HG03354 (cell line): ENCODE data around the gene CYP39A1.
"Not testable (repeated sequence)": the region's sequence is repeated elsewhere in the genome, so short reads cannot be mapped to it uniquely, and the experiment has no call there.

Source experiments
- ATAC-seq: cut with Tn5 transposase; IDR thresholded peaks from one replicate; pipeline ENCODE4 v1.9.1; 2021; ENCODE audit warnings: mild to moderate bottlenecking; ENCODE audit not compliant: unreplicated experiment, poor library complexity, severe bottlenecking

The CYP39A1 gene

DNA sequence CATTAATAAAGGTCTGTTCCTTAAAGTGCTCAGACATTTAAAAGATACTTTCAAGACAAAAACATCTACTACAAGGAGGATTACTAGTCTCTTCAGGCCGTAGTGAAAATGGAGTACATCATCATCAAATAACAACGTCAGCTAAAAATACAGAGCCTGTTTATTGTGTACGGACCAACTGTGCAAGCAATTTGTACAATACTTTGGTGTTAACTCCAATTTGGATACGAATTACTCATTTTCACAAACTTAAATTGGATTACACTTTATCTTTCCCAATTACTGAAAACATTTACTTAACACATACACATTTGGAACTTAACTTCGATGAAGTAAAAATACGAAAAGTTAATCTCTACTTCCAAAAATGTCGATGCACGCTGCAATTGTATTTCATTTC is 802 bp downstream of the CYP39A1 start:
- no peak for ATAC-seq

DNA sequence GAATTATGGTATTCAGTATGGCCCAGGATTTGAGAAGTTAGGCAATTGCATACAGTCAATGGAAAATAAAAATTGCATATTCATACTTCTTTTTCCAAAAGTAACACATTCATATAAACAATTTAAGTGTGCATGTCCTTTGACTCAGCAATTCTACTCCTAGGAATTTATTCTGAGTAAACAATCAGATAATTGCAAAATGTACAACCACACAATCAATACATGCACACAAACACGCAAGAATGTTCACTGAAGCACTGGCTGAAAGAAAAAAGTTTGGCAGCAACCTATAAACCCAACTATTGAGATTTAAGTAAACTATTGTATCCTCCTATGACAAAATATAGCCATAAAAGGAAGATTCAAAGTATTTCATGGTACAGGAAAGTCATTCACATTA is 1.6 kb downstream of the CYP39A1 start:
- no peak for ATAC-seq

DNA sequence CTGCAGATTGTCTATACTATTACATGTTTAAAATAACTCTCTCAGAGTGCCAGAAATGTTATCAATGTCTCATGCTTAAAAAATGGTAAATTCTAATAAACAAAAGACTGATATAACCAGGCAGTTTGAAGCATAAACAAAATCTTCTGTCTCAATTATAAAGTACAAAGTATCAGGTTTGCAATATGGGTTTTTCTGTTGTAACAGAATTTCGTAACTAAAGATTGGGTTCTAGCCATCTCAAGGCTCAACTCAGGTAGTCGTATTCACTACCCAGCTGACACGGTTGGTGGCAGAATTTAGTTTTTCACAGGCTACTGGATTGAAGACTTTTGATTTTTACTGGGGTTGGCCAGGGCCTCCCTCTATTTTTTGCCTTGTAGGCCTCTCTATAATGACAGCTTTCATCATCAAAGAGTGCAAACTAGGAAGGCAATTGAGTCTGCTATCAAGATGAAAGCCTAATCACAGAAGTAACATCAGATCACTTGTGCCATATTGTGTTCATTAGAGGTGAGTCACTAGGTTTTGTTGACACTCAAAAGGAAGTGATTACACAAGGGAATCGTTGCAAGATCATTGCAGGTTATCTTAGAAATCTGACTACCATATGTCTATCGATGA is 3.6 kb downstream of the CYP39A1 start:
- no peak for ATAC-seq

DNA sequence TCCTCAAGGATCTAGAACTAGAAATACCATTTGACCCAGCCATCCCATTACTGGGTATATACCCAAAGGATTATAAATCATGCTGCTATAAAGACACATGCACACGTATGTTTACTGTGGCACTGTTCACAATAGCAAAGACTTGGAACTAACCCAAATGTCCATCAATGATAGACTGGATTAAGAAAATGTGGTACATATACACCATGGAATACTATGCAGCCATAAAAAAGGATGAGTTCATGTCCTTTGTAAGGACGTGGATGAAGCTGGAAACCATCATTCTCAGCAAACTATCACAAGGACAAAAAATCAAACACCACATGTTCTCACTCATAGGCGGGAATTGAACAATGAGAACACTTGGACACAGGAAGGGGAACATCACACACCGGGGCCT is 4.5 kb downstream of the CYP39A1 start:
- not testable (repeated sequence) for ATAC-seq

DNA sequence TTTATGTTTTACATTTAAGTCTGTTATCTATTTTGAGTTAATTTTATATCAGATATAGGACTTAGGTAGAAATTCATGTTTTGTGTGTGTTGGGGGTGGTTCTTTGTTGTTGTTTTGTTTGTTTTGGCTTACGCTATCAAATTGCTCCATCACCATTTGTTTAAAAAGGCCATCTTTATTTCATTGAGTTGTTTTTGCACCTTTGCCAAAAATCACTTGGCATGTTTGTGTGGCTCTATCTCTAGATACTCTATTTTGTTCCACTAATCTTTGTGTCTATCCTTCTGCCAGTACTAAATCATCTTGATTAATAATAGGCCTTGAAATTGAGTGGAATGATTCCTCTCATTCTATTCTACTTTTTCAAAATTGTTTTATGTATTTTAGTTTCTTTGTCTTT is 7.4 kb downstream of the CYP39A1 start:
- no peak for ATAC-seq

DNA sequence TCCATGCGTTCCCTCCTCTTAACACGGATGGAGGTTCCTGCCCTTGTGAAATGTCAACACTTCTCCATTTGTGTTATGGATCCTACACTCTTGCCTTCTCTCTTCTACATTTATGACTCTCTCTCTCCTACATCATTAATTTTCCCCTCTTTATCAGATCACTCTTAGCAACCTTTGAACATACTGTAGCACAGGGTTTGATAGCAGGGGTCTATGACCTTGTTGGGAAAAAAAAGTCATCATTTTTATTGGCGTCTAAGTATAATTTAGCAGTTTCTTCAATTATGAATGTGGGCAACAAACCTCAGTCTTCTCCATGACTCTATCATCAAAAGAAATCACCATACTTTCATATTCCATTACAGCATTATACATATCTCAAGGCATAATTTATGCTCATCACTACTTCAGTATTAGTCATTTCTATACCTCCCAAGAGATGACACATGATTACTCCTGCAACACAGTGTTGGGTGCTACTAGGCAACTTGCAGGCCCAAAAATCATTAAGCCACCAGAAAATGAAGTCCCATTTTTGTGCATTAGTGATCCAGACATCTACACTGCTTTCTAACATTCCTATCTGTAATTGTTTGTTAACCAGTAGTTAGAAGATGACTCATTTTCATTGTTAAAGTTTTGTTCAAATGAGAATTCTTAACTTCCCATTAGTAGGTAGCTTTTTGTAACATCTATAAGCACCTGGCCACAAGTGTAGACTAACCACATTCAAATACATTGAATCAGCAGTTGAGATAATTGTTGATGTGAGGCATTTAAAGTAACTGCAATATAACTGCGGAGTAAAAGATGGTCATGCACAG is 9.5 kb downstream of the CYP39A1 start:
- no peak for ATAC-seq

DNA sequence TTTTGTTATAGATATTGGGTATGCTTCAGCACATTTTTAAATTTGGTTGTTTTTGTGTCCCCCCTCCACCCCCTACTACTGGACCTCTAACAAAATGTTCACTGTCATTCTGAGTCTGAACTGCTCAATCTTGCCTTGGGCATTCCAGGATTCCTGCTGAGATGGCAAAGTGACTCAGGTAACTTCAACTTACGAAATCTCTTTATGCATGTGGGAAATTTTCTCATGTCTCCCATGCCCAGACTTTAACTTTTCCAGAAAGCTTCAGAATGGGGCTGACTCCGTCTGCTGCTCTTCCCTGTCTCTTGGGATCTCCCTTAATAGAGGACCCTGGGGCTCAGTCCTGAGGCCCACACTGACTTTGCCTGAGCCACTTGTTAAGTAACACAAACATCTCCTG is 14.0 kb downstream of the CYP39A1 start:
- no peak for ATAC-seq

DNA sequence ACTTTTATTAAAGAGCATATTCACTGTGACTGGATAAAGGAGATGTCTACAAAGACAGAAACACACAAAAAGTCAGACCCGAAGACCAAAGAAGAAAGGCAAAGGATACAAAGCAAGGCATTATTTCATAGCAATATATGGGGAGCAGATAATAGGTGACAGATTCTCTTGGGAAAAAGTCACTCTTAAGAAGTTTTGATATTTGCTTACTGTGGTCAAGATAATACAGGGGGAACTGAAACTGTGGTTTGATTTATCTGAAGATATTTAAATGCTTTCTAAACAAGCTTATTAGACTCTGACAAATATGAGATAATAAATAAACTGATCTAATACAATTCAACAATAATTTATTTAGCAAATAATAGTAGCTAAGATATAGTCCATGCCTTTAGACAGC is 14.7 kb downstream of the CYP39A1 start:
- ATAC-seq: no peak

DNA sequence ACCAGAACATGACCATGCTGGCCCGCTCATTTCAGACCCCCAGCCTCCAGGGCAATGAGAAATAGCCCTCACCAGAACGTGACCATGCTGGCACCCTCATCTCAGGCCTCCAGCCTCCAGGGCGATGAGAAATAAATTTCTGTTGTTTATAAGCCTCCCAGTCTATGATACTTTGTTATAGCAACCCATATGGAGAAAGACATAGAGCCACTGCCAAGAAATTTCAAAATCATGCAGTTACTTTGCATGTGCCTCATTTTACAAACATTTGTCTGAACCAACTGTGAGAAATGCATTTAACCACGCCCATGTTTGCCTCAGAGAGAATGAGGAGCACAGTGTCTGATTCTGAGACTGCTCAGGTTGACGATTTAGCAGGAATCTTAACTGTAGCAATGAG is 15.5 kb downstream of the CYP39A1 start:
- no peak for ATAC-seq

DNA sequence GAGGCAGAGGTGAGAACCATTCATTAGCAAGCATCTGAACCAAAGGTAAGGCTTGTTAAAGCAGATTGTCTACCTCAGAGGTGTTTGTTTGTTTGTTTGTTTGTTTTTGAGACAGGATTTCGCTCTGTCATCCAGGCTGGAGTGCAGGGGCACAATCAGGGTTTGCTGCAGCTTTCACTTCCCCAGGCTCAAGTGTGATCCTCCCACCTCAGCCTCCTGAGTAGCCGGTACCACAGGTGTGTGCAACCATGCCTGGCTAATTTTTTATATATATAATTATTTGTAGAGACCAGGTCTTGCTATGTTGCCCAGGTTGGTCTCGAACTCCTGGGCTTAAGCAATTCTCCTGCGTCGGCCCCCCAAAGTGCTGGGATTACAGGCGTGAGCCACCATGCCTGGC is 17.2 kb downstream of the CYP39A1 start:
- no peak for ATAC-seq

DNA sequence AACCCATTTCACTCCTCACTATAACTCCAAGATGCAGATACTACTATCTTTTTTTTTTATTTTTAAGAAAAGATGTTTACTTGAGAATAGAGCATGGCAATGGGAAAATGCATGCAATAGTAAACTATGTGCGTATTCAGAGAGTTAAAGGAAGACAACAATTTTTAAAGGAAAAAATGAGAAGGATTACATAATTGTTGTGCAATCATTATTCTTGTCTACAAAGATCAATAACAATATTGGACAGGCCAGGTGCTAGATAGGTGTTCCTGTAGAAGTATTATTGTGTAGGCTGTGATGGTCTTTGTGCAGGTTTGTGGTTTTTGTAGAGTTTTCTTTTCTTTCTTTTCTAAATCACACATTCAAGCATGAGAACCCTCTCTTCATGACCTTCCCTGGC is 20.6 kb downstream of the CYP39A1 start:
- ATAC-seq: no peak

DNA sequence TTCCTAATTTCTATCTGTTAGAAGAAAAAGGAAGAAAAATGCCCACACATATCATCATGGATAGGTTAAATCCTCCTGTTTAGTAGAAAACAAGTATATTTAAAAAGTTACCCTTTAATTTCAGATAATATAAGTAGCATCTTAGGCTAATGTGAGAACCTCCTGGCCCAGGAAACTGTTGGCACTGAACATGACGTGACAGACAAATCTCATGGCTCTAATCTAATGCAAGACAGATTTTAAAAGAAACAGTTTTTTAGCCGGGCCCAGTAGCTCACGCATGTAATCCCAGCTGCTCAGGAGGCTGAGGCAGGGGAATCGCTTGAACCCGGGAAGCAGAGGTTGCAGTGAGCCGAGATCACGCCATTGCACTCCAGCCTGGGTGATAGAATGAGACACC is 22.9 kb downstream of the CYP39A1 start:
- no peak for ATAC-seq

DNA sequence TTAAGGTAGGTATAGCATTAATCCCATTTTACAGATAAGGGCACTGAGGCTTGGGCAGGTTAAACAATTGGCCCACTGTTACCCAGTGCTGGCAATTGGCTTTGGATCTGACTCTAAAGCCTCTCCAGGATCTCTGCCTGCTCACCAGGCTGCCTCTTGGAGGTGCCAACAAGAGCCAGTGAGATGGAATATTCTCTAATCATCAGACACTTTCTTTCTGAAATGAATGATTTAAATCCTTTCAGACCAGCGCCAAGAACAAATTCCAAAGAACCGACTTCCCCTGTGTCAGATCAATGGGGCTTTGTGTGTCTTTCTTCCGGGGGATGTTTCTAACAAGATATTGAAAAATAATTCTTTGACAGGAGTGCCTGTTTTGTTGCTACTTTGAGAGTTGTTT is 23.6 kb downstream of the CYP39A1 start:
- no peak for ATAC-seq

DNA sequence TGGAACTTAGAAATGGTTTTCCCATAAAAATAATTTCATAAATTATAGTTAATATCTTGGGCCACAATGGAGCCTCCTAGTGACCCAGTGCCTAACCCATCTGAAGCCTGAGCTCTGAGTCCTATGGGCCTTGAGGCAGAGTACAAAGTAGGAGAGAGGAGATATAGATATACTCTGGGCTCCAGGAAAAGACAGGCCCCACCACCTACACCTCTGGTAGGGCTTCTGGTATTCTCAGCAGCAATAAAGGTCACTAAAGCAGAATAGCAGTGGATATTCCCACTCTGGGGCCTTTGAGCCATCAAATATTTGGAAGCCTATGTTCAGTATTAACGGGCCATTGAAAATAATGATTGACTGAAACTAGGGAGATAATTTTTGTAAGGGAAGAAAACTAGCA is 24.1 kb downstream of the CYP39A1 start:
- ATAC-seq: no peak

DNA sequence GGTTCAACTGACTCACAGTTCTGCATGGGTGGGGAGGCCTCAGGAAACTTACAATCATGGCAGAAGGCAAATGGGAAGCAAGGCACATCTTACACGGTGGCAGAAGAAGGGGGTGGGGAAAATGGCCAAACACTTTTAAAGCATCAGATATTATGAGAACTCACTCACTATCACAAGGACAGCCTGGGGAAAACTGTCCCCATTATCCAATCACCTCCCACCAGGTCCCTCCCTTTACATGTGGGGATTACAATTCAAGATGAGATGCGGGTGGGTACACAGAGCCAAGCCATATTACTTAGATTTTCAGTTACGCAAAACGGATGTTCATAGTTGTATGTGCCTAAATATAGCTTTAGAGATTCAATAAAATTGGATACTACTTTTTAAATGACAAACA is 25.6 kb downstream of the CYP39A1 start:
- ATAC-seq: no peak

DNA sequence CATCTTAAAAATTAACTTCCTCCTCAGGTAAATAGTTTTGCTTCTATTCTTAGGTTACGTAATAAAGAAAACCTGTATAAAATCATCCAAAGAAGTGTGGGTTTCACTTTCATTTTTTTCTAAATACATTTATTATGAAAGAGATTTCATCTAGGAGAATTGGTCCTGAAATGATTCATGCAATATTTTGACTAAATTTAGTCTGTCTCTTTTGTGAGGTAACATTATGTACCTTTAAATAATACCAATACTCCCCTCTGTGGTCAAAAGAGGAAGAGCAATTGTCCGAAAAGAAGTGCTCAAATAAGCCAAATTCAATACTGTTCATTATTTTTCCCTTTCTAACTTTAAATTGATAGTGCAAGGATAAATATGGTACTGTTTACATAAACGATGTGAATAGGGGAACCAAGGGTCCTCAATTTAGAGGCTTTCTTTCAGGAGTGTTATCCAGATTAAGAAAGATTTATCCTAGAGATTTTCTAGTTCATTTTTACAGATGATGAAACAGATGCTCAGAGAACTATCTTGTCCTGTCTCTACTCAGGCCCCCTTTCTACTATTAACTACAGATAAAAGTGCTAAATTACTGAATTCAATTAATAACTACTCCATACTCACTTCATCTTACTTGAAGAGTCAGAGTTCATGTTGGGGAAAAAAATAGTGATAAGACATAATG is 26.2 kb downstream of the CYP39A1 start:
- peak; percentile 91 for ATAC-seq

DNA sequence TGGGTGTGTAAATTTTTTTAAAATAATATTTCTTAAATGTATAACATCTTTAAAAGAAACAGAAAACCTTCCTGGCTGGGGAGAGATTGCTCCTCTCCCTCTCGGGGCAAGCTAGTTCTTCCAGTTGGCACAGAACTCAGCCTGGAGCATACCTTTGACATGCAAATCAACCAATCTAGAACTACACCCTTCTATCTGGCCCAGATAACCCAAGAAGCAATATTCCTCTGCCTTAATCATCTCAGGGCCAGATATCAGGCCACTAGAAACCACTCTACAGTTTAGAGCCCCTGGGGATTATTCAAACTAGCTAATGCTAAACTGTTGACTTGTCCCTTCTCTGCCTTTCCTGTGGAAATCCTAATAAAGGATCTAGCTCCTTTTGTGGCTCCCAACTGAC is 33.9 kb downstream of the CYP39A1 start:
- no peak for ATAC-seq

DNA sequence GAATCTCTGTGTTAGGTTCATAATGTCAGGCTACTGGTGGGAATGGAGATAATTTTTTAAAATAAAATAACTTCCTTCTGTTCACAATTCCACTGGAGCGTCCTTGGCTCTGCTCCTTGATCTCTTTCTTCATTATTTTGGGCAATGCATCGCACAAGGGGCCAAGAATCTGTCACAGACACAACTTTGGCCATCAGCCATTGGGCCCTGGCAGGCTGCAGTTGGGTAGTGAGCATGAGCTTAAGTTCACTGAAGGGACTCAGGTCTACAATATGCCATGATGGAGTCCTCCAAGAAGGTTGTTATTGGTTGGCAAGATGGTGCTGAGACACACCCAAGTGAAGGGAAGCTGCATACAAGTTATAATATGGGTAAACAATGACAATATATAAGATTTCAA is 40.0 kb downstream of the CYP39A1 start:
- ATAC-seq: no peak

DNA sequence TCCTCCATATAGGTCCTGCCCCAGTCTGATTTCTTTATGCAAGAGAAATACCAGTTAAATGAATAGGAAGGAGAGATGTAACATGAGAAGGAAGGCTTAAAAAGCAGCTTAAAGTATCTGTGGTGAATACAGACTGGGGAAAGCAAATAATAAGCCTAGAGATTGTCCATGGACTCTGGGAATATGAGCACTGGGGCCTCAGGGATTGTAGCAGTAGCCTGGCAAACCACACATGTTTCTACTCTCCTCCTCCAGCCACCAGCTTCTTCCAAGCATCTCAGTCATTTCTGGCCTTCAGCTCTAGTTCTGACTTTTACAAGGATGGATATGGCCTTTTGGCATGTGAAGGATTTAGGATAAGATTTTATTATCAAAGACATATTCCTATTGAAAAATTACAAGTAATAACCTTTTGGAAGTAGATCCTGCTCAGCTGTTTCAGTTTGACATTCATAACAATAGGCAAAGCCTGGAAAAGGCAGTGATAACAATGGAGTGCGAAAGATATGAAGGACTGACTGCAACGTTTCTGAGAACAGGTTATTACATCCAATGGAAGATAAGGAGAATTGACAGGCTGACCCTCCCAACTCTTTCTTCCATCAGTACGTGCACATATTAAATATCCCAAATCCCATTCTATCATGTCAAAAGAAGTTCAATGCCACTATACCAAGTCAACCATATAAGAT is 41.6 kb downstream of the CYP39A1 start:
- ATAC-seq: no peak

DNA sequence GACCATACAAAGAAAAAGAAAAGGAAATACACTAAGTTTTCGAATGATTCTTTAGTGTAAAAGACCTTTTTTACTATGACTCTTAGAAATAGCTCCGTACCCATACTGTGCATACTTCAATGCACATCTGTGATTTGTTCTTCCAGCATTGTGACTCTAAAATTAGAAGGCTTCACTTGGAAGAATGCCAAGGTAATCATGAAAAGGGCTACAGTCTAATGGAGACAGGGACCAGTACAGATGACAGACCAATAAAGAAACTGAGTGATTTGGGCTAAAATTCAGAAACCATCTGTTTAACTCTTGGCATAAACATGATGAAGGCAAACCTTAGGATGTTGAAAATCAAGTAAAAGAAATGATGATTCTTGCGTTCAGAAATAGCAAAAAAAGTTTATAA is 46.3 kb downstream of the CYP39A1 start:
- ATAC-seq: no peak
